NCI-H1092 (cell line): ENCODE data around the gene SLC35B4.

ENCODE experiments used
- DNase-seq: peaks from one replicate; lab custom pipeline; 2025; lab: John Stamatoyannopoulos, UW

The SLC35B4 gene, protein sequence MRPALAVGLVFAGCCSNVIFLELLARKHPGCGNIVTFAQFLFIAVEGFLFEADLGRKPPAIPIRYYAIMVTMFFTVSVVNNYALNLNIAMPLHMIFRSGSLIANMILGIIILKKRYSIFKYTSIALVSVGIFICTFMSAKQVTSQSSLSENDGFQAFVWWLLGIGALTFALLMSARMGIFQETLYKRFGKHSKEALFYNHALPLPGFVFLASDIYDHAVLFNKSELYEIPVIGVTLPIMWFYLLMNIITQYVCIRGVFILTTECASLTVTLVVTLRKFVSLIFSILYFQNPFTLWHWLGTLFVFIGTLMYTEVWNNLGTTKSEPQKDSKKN

DNA sequence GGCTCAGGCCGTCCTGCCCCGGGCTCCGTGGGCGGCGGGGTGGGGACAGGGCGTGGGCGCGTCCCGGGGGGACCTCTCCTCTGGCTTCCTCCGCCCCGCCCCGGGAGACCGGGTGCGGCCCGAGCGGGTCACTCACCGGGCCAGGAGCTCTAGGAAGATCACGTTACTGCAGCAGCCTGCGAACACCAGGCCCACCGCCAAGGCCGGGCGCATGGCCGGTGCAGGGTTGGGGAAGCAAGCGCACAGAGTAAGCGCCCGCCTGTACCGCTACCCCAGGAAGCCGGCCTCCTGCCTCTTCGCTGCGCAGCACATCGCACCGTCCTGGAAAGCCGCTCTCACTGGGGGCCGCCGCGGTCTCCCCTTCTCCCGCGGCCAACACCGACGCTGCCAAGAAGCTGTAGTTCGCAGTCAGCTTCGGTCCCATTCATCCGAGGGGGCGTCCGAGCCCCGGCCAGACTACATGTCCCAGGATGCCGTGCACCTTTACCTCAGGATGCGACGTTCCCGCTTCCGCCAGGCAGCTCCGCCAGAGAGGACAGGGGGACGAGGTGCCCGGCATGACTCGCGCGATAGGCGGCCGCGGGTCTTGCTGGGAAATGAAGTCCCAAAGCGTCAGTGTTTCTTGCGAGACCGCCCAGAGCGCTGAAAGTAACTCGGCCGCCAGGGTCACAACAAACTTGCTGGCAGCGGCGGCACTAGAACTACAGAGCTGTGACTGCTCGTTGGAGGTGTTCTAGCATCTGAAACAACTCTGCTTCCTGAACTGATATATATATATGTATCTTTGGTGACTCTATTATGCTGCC is at the start of gene SLC35B4:
Gene SLC35B4 (minus strand): TSS at position 392 of the 806 bp plus-strand sequence. CDS start 179 bp downstream, at position 213.
- peak; percentile 98 for DNase-seq

DNA sequence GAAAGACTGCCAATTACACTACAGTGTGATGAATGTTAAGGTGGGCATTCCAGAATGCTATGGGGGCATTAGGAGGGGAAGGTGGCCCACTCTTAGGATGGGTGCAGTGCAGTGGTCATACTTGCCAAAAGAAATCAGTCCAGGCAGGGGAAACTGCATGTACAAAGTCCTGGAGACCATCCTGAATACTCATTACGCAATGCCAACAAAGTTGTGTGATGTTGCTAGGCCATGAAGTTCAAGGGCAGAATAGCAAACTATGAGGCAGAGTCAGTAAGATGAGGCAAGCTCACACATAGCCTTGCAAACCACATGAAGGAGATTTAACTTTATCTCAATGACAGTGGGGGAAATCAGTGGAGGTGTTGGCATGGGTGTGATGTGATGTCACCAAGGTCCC is 49.8 kb upstream of the SLC35B4 start:
- no peak for DNase-seq

DNA sequence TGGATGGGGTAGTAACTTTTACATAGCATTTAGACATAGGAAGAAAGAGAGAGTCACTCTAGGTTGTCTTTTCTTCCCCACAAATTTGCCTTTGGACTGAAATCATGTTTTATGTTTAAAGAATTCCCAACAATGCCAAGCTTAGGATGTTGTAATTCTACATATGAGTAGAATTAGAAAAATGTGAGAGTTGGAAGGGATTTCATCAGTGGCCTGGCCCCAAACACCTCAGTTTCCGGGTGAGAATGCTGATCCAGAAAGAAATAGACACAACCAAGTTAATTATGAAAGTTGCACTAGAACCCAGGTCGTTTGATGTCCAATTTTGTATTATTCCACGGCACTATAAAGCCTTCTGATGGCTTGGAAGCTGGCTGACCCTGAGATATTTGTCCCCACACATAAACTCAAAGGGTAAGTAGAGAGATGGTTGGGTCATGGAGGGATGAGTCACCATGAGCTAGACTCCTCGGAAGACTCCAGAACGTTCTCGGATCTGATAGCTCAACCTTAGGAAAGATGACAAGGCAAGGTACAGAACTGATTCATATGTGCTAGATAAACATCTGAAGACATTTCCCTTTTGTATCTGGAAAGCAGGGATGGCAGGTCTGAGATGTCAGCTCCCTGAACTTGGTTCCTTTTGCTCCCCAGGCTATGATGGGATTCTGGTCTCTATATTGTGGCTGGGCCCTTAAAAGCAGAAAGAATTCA is 48.8 kb upstream of the SLC35B4 start:
- DNase-seq = no peak

DNA sequence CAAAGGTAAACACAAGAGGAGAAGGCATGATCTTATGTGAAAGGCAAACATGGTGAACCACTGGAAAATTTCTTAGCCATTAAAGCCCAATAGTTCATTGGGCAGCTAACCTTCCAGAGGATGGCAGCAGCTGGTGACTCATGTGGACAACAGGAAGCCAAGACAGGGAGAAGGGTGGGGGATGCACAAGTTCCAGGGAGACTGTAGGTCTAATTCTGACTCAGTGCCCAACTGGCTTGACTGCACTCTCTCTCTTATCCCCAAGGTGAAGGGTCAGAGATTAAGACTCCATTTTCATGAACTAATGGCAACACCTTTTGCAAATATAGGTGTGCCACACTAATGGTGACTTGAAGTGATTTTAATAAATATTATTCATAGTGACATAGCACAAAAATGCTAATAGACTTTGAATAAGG is 47.9 kb upstream of the SLC35B4 start:
- no peak for DNase-seq

DNA sequence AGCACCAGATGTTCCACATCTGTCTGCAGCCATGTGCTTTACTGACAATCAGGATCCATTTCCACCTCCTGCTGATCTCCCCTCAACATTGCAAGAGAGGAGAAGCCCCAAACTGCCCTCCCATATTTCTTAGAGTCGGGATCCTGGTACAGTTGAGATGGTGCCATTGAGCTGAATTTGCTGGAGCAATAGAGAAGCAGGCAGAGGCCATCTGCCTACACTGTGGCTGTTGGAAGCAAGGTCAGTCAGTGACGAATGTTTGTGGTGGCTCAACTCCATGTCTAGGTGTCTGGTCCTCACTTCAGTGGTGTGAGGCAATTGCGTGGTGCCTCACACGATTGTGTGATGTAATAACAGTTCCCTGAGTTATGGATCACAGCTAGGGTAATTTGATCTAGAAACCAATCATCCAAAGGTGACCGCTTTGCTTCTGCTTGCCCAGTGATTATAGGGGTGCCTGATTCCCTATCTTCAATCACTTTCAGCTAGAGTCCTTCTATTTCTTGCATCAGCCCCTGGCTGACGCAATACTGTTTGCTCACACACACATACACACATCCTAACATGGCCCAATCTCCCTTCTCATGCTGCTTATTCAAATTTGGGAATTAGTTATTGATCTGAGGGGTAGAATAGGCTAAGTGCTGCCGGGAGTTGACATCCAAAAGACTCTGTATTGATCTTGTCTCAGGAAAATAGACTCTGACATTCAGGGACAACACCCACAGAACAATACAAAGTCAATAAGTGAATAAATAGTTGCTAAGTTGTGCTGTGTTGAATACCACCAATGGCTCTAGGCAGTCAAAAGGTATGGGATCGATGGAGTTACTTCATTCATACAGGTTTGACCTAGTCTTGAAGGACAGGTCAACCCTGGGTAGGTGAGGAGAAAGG is 46.1 kb upstream of the SLC35B4 start:
- no peak for DNase-seq

DNA sequence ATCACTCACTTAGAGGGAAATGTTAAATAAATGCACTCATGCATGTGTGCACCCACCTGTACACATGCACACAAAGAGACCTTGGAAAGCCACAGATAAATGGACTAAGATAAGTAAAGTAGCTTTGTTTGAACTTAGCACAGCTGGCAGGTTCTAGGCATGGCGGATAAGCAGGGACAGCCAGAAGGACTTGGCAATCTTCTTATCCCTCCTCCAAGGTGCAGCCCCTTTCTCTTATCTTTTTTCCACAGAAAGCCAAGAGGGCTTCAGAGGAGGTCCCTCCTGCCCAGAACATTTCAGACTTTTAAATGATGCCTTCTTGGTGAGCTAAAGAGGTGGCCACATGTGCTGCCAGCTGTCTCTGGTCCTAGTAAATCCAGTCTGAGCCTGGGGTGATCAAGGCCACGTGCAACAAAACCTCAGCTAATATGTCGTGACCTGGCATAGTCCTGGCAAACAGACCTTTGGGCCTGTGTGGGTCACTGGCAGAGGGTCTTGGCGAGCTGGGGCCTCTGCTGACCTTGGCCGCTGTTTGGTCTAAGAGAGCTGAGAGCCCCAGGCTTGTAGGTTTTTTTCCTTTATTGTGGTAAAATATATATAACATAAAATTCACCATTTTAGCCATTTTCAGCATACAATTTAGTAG is 43.2 kb upstream of the SLC35B4 start:
- DNase-seq = no peak

DNA sequence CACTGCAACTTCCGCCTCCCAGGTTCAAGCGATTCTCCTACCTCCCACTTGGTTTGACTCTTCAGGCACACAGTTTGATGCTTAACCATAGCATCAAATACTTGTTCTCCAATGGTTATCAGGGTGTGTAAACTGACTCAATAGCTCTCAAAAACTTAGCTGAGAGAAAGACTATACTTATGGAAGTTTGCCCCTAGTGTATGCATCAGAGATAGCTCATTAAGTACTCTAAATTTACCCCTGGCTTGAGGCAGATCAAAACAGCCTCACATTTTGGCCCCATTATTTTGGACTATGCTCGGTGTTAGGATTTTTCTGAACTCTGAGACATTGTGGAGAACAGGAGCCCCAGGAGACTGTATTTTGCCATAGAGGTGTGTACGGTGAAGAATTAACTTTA is 40.8 kb upstream of the SLC35B4 start:
- DNase-seq = no peak

DNA sequence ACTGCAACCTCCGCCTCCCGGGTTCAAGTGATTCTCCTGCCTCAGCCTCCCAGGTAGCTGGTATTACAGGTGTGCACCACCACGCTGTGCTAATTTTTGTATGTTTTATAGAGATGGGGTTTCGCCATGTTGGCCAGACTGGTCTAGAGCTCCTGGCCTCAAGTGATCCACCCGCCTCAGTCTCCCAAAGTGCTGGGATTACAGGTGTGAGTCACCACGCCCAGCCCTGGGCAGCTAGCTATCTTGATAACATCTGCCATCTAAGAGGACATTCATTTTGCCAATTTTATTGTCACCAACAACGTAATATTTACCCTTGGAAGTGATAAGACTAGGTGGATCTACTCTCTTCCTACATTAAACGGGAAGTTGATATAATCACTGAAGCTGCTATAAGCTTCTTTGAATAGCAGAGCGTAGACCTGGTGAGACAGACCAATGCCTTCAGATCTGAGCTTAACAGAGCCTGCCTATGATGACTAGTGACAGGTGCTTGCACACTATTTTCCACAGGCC is 39.7 kb upstream of the SLC35B4 start:
- DNase-seq = no peak

DNA sequence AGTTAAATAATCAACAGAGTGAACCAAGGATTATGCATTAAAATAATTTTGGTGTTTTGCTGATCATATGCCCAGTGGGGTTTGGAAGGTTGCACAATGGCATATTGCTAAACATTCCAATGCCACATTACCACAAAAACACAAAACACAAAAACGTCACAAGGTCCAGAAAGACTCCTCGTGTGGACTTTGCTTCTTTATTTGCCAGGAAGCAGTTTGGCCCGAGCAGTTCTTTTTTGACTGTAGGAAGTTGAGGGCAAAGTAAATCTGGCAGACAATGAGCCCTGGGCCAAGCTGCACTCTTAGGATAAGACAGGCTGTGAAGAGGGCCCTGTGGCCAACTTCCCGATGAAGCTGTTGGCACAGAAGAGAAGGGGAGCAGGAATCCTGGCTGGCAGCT is 39.2 kb upstream of the SLC35B4 start:
- no peak for DNase-seq

DNA sequence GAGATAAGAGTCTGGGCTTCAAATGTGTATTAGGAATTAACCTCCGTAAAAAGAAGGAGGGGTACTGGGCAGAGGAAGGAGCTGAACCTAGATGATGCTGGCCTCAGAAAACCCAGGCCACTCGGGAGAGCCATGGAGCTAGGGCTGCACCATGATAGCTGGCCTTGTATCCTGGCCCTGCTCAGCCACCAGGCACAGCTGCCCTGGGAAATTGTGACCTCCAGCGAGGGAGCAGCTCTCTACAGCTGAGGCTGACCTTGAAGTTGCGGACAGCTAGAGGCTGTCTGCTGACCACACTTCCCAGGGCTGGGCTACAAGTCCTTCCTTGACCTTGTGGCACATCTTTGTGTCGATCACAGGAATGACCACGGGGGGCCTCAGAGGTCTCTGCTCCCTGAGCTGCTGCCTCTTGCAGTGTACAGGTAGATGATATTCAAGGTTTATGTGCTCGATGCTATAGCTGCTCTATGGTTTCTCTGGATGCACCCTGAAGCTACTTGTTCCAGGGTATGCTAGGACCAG is 38.3 kb upstream of the SLC35B4 start:
- DNase-seq = no peak

DNA sequence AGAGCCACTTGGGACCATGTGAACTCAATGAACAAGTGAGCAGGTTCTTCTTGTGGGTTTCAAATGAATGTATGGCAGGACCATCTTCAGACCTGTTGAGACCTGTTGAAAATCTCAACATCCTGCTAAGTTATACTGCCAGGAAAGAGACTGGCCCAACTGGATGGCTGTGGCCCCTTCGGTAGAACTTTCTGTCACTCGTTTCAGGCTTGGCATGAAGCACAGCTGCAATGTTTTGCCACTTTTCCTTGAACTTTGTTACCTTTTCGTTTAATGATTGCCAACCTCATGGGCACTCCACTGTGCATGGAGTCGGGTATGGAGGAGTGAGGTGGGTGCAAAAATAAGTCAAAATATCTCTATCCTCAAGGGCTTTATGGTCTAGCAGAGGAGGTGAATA is 36.7 kb upstream of the SLC35B4 start:
- no peak for DNase-seq

DNA sequence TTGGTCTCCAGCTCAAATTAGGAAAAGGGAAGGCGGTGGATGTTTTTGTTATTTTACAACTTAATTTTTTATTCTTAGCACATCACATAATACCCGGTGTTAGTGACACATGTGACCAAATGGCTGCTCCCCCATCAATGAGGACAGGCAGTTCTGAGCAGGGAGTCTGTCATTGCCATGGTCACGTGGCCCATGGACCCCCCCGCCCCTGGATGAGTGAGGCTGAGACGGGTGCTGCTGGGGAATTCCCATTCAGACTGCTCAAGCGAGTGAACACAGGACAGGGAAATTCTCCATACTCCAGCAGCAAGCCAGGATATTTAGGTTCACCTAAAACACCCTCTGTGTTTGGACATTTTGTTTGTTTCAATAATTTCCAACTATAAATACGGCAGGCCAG is 34.7 kb upstream of the SLC35B4 start:
- DNase-seq = no peak

DNA sequence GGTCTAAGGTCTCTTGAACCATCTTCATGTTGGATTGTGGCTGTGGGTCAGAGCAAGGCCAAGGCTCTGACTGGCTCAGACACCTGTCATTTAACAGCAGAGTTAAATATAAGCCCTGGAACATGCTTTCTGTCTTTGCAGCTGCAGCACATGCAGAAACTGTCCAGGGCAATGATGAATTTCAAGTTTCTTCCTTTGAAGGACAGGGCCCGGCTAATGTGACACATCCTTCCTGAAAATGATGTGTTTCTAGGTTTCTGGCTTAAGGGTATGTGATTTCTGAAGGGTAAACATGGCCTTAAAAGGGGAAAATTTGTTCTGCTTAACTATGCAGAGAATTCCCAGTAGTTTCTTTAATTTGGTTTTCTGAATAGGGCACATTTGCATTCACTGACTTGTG is 34.0 kb upstream of the SLC35B4 start:
- no peak for DNase-seq

DNA sequence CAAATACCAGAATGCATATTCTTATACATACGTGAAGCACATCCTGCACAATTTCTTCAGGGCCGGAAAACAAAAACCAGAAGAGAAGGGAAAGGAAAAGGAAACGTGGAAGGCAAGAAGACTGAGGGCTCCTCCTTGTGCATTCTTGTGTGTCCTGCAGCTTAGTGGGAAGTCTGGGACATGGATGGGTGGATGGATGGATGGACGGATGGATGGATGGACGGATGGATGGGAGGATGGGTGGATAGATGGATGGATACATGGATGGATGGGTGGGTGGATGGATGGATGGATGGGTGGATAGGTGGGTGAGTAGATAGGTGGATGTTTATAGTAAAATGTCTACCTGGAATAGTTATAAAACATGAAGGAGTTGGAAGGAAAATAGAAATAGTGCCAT is 30.8 kb upstream of the SLC35B4 start:
- DNase-seq = no peak

DNA sequence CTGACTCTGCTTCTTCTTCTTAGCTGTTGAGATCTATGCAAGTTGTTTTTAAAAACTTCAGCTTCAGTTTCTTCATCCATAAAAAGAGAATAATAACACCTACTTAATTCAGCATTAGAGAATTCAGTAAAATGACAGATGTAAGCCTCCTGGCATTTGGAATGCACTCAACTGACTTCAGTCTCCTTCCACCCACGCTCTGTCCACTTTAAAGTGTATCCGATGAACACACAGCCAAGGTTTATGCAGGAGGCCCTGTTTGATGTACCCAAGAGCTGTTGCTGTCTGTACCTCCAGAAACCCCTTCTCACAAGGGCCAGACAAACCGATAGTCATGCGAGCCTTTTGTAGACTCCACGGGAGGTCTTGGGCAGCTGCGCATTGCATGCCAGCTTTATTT is 27.1 kb upstream of the SLC35B4 start:
- DNase-seq = no peak

DNA sequence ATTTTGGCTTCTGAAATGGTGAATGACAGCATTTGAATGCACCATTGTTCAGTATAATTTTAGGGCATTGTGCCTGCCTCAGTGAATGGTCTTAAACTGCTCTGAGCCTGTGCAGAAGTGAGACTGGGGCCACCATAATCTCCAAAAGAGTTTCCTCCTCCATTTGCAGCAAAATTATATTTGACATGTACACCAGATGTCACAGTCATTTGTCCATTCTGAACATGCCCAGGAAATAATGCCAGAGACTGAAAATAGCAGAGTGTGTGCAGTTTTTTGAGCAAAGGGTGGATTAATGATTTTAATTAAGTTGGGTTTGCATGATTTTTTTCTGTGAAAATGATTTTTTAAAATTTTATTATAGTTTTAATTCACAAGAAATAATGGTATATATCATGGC is 26.4 kb upstream of the SLC35B4 start:
- no peak for DNase-seq

DNA sequence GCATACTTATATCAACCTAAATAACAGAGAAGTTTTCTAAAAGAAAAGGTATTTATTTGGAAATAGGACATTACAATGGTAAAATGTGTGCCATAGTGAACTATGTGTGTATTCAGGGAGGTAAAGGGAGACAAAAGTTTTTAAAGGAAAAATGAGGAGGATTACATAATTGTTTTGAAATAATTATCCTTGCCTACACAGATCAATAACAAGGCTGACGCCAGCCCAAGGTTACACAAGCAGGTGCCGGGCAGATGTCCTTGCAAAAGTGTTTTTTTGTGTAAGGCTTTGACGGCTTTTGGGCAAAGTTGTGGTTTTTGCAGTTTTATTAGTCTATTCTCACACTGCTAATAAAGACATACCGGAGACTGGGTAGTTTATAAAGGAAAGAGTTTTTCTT is 22.7 kb upstream of the SLC35B4 start:
- DNase-seq = no peak

DNA sequence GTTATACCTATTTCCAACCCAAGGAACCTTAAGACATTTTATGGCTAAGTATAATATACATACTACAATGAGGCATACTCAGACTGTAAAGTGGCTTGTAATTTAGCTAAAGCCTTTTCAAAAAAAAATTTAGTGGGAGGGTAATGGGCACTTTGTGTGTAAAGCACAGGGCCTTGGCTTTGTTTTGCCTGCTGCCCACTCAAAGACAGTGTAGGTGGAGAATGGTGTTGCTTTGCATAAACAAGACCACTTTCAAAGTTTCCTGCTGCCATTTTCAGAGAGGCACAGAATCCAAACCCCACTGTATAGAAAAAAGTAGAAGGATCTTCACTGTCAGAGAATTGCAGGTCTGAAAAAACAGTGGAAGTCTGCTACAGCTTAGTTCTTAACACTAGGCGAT is 21.2 kb upstream of the SLC35B4 start:
- DNase-seq = no peak

DNA sequence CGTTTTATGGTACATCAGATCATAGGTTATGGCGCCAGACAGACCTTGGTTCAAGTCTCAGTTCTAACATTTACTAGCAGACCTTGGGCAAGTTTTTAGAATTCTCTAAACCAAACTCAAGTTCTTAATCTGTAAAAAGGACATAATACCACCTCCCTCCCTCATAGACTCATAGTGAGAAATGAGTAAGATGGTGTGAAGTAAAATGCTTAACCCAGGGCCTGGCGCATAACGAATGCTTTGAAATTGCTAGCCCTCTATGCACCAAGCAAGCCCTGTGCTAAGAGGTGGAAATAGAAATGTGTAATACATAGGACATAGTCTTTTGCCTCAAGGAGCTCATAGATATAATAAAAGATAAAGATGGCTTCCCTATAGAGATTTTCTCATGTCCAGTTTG is 17.7 kb upstream of the SLC35B4 start:
- DNase-seq = no peak

DNA sequence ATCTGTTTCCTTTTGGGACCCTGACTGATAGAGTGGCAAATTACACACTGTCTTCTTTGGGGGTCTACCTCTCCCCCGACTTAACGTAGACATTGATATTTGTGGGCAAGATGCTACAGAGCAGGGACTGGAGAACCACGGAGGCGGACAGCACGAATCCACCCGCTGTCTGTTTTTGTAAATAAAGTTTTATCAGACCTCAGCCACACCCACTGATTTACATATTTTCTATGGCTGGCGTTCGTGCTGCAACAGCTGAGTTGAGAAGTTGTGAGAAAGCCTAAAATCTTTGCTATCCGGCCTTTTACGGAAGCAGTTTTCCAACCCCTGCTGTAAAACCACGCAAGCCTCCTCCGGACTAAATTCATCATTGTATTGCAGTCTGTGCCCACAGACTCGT is 17.2 kb upstream of the SLC35B4 start:
- DNase-seq = no peak

DNA sequence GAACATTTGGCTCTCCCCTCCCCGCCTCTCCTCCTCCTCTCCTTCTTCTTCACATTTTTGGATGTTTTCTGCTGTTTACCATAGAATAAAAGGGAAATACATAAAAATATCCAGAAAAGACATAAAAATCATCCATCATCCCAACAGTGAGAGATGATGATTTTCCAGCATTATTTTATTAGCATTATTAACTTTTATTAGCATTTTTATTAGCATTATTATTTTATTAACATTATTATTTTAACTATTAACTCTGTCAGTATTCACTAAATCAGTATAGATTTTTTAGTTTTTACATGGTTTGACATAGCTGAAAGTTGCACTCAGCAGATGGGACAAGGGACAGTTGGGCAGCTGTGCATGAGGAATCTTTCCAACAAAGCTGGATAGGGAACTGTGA is 16.2 kb upstream of the SLC35B4 start:
- no peak for DNase-seq
